Measurements from ENCODE around the gene BCKDHB. TPM values are rescaled to one million over a fixed set of nuclear protein-coding genes. Genes with fewer than 3 reads are reported as not detected.

Gene BCKDHB
- total and polyA plus RNA-seq, 2 of the 4 experiments (the other 2 are of a cell fraction) = 11.2 to 11.8 TPM

DNA sequence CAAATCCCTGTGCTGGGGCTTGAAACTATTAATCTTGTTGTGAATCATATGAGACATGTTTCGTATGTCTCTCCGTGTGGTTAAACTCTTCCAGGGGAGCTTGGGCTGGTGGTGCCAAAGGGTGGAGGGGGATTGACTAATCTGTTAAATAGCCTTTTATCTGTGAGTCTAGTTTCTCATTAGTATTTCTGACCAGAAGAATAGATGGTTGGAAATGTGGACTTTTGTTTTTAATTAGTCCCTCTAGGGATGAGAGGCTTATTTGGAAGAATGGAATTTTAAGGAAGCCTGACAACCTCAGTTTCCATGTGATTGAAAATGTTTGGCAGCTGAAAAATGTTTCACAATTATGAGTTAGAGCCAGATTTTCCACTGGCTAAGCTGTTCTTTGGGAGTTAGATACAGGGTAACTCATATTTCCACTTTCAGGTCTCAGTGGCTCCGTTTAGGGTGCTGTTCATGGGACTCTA lies 117.3 kb downstream of the BCKDHB start:
- Histone ChIP-seq H4K8ac (ENCODE audit: low read depth in 2 of 2, low read length in 2 of 2) (no peak overlapping the region), H3K23ac (ENCODE audit: low read depth, low read length) (no peak overlapping the region), H3K27me3 (ENCODE audit: control insufficient read depth, insufficient read depth, low read length) (no peaks in the 10 kb centered on the region), H3K4ac (ENCODE audit: low read depth, low read length) (no peak overlapping the region), H2AK9ac (replicated peaks; ENCODE audit: low read depth, low read length, poor library complexity) (no peak overlapping the region), H3K9me3 (ENCODE audit: control insufficient read depth, insufficient read depth, low read length) (no peaks in the 10 kb centered on the region), H2BK20ac (ENCODE audit: low read depth, low read length) (no peak overlapping the region), H4K91ac (ENCODE audit: insufficient read depth, low read depth, low read length) (no peak overlapping the region), H2BK120ac (ENCODE audit: low read depth, low read length) (no peak overlapping the region), H3K4me2 (ENCODE audit: low read depth, low read length) (no peak overlapping the region), H3K56ac (ENCODE audit: extremely low read depth, insufficient read depth, low read length) (no peak overlapping the region), H3K18ac (ENCODE audit: low read depth, low read length) (no peak overlapping the region), H2AK5ac (ENCODE audit: low read depth, low read length) (no peak overlapping the region), H3K9me1 (ENCODE audit: insufficient read depth, low read length) (no peaks in the 10 kb centered on the region), H2BK15ac (ENCODE audit: low read depth, low read length) (no peak overlapping the region), H3K9ac (ENCODE audit: low read depth, low read length) (no peak overlapping the region), H3K4me3 (ENCODE audit: insufficient read depth, low read depth, low read length) (no peak overlapping the region), H4K5ac (ENCODE audit: low read depth, low read length) (no peak overlapping the region), H3K14ac (replicated peaks; ENCODE audit: low read depth, low read length) (no peak overlapping the region), H3K27ac (ENCODE audit: insufficient read depth, low read length) (no peak overlapping the region), H3K36me3 (ENCODE audit: control insufficient read depth, insufficient read depth, low read length) (no peaks in the 10 kb centered on the region), H4K20me1 (ENCODE audit: insufficient read depth, low read length) (no peaks in the 10 kb centered on the region), H2AFZ (replicated peaks; ENCODE audit: low read length, poor library complexity) (no peak overlapping the region), H2BK5ac (ENCODE audit: low read depth, low read length, poor library complexity, severe bottlenecking) (no peak overlapping the region), H3K79me1 (ENCODE audit: low read depth in 1 of 2, low read length in 2 of 2) (no peaks in the 10 kb centered on the region), H3K4me1 (ENCODE audit: control insufficient read depth, insufficient read depth, low read length) (no peaks in the 10 kb centered on the region)
- DNase-seq (no peak), ATAC-seq (ENCODE audit: low read depth) (no peak)
- in situ Hi-C loops (cut with MboI; ENCODE audit: low sequenced_read_pairs) = loop anchor here (25.0 kb wide), 1 partner anchor 1789 kb away; no protein-coding TSS in a partner anchor
- WGBS, 2 experiments (ENCODE audit: extremely low coverage in 2 of 2, insufficient read length in 1 of 2) = no CpG with 5 or more reads among the region's 3 CpGs
- CTCF ChIA-PET = no interaction called here
- TF ChIP-seq, protein P1, sequence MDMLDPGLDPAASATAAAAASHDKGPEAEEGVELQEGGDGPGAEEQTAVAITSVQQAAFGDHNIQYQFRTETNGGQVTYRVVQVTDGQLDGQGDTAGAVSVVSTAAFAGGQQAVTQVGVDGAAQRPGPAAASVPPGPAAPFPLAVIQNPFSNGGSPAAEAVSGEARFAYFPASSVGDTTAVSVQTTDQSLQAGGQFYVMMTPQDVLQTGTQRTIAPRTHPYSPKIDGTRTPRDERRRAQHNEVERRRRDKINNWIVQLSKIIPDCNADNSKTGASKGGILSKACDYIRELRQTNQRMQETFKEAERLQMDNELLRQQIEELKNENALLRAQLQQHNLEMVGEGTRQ (IDR thresholded peaks at IDR 0.05; ENCODE audit: low read depth, low read length) = no peak
- TF ChIP-seq BHLHE40 (IDR thresholded peaks at IDR 0.05; ENCODE audit: low read depth, low read length) (no peak), CEBPB (IDR thresholded peaks at IDR 0.05; ENCODE audit: low read depth, low read length) (no peak), SMC3 (IDR thresholded peaks at IDR 0.05; ENCODE audit: low read depth, low read length) (no peak), RCOR1 (IDR thresholded peaks at IDR 0.05; ENCODE audit: insufficient replicate concordance, low read length) (no peak), CHD1 (IDR thresholded peaks at IDR 0.05; ENCODE audit: low read depth, low read length) (no peak), POLR2A (IDR thresholded peaks at IDR 0.05; ENCODE audit: low read depth, low read length) (no peak), RAD21 (IDR thresholded peaks at IDR 0.05; ENCODE audit: low read length) (no peak)
- TF ChIP-seq, protein P2, sequence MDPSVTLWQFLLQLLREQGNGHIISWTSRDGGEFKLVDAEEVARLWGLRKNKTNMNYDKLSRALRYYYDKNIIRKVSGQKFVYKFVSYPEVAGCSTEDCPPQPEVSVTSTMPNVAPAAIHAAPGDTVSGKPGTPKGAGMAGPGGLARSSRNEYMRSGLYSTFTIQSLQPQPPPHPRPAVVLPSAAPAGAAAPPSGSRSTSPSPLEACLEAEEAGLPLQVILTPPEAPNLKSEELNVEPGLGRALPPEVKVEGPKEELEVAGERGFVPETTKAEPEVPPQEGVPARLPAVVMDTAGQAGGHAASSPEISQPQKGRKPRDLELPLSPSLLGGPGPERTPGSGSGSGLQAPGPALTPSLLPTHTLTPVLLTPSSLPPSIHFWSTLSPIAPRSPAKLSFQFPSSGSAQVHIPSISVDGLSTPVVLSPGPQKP (IDR thresholded peaks at IDR 0.05; ENCODE audit: borderline replicate concordance, low read depth, low read length) = no peak
- TF ChIP-seq, protein P3, sequence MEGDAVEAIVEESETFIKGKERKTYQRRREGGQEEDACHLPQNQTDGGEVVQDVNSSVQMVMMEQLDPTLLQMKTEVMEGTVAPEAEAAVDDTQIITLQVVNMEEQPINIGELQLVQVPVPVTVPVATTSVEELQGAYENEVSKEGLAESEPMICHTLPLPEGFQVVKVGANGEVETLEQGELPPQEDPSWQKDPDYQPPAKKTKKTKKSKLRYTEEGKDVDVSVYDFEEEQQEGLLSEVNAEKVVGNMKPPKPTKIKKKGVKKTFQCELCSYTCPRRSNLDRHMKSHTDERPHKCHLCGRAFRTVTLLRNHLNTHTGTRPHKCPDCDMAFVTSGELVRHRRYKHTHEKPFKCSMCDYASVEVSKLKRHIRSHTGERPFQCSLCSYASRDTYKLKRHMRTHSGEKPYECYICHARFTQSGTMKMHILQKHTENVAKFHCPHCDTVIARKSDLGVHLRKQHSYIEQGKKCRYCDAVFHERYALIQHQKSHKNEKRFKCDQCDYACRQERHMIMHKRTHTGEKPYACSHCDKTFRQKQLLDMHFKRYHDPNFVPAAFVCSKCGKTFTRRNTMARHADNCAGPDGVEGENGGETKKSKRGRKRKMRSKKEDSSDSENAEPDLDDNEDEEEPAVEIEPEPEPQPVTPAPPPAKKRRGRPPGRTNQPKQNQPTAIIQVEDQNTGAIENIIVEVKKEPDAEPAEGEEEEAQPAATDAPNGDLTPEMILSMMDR (conservative IDR thresholded peaks at IDR 0.05; ENCODE audit: low read depth, low read length) = no peak
- BruUV-seq (replicated peaks) = no TSS peak
- dilution Hi-C loops (cut with HindIII; ENCODE audit: low sequenced_read_pairs, unreplicated experiment) = no loop called here
- POLR2A ChIA-PET (ENCODE audit: unreplicated experiment) = no interaction called here
- intact Hi-C loops (cut with micrococcal nuclease) = no loop called here

All from IMR-90 (cell line).